Raji (cell line): ENCODE measurements around the gene CD96.

Source experiments
- POLR2A ChIP-seq: IDR thresholded peaks from 2 replicates; pipeline ENCODE4 v1.6.1; 2011; ENCODE audit warnings: low read depth, low read length, control low read depth; ENCODE audit not compliant: insufficient read depth

CD96 gene

DNA sequence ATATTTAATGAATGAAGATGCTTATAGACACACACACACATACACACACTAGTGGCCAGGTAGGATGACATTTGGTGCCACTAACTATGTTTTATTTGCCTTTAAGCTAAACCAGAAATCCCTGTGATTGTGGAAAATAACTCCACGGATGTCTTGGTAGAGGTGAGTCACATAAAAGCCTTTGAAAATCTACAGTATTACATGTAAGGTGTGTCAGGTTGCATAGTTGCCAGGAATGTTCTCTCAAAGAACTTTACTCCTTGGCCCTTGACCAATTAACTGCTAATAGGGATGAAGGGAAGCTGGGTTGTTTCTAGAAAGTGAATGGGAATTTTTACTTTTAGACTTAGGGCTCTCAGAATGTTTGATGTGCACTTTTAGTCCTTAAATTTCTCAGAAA lies 43.2 kb downstream of the CD96 start:
- no peak for TF ChIP-seq POLR2A

DNA sequence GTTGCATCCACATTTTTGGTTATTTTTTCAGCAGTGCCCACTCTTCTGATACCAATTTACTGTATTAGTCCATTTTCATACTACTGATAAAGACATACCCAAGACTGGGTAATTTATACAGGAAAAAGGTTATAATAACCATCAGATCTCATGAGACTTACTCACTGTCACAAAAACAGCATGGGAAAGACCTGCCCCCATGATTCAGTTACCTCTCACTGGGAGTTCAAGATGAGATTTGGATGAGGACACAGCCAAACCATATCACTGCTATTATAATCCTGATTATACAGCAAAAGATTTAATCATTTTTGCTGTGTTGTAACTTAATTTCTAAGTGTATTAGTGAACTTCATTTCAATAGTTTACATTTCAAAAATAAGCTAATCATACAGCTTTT lies 46.5 kb downstream of the CD96 start:
- no peak for TF ChIP-seq POLR2A

DNA sequence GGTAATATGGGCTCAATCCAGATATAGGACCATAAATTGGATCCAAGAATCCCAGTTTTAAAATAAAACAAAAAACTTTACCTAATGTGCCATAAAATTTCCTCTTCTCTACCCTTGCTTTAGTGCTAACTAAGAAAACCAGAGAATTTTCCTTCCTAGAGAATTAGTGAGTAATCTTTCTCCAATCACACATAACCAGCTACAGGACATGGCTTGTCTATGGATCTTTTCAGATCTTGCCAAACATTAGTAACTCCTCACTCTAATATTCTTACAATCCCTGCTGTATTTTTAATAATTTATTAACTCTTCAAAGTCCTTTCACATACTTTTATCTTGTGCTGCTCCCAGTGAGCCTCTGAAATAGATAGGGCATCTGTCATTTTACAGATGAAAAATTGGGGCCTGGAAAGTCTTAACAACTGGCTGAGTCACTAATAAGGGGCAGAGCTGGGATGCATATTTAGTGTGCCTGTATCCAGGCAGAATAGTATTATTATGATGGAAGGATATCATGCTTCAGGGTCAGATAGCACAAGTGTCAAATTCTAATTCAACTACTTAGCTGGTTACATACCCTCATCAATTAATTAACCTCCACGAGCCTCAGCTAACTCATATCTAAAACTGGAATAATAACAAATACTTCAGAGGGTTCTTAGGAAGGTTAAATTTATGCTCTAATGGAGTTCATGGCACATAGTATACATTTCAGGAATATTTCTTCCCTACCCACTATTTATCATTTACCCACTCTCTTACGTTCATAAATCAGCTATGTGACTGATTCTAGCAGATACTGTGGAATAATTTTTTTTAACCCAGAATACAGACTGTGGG lies 47.5 kb downstream of the CD96 start:
- no peak for TF ChIP-seq POLR2A

DNA sequence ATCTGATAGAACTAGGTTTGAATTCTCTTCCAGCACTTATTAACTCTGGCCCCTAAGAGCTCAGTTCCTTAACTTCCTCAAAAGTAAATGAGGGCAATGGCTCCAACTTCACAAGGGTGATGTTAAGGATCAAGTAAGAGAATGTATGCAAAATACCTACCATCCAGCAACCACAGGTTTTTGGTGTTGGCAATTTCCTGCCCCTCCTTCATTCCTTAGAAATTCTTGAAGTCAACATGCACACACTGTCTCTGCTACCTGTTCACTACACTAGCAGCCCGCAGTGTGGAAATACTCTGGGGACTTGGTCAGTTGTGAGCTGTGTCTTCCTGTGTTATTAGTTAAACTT lies 48.1 kb downstream of the CD96 start:
- no peak for TF ChIP-seq POLR2A

DNA sequence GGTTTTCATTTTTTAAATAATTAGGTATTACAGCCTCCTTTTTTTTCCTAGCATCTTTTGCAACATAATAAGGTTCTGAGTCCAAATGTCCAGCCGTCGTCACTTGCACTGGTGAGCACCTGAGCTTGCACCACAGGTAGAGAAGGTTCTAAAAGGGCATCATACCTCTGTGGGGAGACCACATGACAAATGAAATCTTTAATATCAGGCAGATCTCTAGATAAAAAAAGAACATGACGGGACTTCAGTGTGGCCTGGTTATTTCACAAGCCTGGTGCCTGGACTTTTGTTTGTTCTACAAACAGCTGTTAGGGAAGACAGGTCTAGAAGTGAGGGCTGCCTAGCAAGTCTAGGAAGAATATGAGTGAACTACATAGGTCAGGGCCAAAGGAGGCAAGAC lies 49.6 kb downstream of the CD96 start:
- TF ChIP-seq POLR2A: no peak

DNA sequence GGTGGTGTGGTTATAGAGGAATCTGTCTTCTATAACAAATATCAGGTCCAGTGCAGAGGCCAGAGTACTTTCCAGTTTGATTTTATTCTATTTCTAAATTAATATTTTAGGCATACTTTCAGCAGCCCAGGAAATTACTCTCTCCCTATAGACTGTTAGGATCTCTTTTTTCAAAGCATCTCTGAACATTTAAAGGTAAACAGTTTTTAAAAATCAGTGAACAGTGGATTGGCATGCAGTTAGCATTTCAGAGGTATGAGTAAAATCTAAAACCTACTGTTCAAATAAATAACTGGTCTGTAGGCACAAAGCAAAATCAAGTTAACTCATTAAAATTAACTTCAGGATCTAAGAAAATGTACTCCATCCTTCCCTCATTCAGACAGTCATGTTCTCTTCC lies 50.1 kb downstream of the CD96 start:
- TF ChIP-seq POLR2A: no peak

DNA sequence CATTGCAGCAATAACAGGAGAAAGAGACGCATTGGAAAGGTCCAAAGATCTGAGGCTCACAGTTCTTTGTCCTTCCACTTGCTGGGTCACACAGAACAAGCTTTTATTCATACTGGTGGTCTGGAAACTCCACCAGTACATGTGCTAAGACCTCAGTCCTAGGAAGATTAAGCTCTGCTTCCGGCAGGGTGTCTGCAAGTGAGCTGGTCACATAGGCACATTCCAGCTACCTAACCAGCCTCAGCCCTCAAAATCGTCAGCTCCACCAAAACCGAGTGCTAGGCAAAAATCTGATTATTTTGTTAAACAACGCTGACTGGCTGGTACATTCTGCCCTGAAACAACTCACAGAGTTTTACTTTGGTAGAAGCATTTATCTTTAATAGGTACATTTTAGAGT lies 50.9 kb downstream of the CD96 start:
- 0 out of 2 replicates have a peak, but pooled peaks have one; percentile 12 for TF ChIP-seq POLR2A

DNA sequence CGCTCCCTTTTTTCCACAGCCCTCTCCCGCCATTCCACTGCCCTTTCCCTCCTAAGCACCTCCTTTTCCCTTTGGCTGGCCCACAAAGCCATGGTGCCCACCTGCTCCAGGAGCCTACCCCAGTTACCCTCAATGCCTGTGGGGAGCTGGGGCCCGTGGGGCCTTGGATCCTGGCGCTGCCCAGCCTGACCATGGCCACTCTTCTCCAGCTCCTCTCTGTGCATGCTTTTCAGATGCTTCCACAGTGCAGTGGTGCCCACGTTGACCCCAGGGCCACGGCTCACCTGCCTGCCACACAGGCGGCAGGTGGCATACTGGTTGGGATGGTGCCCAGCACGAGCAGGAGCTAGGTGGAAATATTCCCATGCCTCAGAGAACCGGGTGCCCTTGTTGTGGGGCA lies 51.7 kb downstream of the CD96 start:
- no peak for TF ChIP-seq POLR2A

DNA sequence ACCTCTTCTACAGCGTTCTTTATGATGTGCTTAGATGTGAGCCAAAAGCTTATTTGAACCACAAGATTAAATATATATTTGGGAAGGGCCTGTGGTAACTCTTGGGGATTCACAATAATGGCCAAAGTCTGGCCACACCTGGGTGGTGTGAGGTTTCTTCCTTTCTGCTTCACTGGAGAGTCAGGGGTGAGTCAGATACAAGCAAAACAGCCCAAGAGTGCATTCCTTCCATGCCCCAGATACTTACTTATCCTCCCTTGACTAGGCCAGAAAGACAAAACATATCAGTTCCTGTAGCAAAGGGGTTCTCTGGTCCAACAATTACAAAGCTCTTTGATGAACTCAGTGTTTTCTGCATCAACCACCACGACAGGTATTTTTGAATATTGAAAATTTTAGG lies 52.2 kb downstream of the CD96 start:
- TF ChIP-seq POLR2A: no peak

DNA sequence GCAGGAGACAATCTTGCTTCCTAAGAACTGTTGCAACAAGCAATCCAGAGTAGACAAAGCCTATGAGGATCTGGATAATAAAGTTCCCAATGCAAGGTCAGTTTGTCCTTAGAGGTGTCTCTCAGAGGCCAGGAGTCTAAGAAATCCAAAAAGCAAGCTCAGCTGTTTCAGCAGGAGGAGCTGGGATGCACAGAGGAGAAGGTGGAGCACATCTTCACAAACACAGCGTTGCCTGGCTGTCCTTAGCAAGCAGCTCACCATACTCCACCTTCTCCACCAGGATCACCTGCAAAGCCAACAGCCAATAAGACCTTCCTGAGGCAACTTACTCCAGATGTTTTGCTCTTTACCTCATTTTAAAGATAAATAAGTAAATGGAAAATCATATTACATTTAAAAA lies 52.8 kb downstream of the CD96 start:
- no peak for TF ChIP-seq POLR2A

DNA sequence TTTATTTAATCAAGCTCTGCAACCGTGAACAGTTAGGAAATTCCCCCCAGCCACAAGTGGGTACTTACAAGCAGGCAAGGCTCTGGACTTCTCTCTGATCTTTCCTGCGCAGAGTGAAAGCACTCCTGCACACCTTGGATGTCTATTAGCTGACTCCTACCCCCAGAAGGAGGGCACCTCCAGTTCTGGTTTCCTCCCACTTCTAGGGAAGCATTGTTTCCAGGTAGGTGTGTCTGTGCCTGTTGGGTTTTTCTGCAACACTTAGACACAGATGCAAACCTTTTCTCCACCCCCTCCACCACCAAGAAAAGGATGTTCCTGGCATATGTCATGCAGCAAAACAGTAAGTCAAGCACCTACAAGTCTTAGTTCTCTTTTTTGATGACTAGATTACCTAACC lies 53.2 kb downstream of the CD96 start, which contains the start of gene ZBED2:
Gene ZBED2, minus strand, starts transcription at position 115 of the 400 bp plus-strand sequence. CDS start 1,145 bp downstream, outside the sequence.
- TF ChIP-seq POLR2A: no peak

DNA sequence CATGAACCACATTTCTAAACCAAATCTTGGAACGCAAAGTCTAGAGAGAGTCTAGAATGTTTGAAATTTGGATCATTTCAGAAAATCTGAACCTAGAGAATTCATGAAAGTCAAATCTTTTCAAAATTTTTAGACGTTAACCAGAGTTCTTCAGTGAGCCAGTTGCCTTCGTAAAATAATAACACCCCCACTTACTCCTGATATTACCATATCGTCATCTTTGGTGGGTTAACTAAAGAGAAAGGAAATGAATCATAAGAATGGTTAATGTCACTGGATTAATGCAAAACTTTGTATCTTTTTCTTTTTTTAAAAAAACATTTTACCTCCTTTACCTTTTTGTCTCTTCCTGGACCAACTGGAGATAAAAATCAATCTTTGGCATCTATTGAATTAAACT lies 54.3 kb downstream of the CD96 start:
- TF ChIP-seq POLR2A: no peak

DNA sequence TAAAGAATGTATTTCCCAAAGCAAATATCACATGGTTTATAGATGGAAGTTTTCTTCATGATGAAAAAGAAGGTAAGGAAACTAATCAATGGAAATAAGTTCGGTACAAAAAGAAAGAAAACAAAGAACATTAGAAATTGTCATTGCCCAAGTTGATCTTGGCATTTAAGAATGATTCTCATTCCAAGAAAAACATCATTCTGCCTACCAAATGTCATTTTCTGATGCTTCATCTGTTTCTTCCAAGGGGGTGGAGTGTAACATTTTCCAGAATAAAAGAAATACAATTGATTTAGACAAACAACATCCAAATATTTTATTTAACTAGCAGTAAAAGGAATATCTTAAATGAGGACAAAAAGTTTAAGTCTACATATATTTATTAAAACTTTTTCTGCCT lies 56.1 kb downstream of the CD96 start:
- no peak for TF ChIP-seq POLR2A

DNA sequence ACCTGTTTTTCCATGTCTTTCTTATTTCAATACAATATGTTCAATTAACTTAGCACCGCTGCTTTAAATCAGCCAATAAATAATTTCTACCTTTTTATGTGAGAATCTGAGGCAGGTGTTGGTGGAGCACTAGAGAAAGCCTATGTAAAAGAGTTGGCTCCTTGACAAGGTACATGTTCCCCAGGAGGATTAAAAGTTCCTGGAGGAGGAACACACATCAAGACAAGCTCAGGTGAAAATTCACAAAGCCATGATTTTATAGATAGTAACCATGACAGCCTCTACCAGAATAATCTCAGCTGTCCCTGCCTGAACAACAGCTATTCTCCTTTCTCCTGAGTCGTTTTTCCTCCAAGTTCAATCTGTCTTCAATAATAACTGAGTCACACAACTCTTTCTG lies 56.6 kb downstream of the CD96 start:
- no peak for TF ChIP-seq POLR2A

DNA sequence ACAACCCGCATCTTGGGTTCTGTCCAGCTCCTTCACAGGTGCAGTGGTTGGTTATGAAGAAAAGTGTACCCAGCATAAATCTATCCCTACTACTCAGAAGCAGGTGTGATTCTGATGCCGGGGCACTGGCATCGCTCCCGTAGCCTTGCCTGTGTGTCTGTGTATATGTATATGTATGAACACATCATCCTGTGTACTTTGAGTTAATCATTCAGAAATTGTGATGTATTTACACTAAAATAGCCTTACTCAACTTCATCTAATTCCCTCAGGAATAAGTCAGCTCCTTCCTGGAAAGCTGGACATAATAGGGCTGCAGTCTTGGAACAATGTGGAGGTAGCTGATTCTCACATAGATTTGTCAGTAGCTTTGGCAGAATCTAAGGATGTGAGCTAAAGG lies 59.8 kb downstream of the CD96 start:
- no peak for TF ChIP-seq POLR2A

DNA sequence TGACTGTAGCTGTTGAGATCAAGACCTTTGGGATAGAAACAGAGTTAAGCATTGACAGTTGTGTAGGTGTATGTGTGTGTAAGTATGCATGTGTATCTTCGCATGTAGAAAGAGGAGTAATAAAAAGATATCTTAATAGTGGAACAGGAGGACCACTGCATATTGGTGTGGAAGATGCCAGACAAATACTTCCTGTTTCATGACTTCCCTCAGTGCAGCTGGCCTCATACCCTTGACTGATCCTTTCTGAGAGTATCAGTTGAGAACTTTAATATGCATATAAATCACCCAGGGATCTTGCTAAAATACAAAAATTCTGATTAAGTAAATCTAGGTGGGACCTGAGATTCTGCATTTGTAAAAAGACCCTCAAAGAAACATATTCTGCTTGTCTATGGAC lies 61.7 kb downstream of the CD96 start:
- TF ChIP-seq POLR2A: no peak

DNA sequence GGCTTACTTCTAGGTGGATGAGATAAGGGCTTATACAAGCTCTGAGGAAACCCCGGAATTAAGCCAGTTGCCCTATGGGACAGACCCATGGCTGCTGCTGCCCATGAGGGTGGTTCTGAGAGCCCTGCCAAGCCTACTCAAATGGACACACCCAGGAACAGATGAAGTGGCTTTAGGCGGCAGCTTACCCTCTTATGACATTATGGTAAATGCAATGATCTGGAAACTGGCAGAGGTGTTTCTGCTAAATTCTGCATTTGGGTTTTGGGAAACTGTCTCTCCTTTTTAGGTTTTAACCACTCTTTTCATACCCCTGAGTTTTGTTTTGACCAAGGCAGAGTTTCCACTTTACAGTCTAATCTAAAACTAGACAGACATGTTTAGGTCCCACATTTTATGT lies 62.1 kb downstream of the CD96 start:
- no peak for TF ChIP-seq POLR2A
